HL-60 (cell line): ENCODE measurements around the gene TAC3.
"Not testable (repeated sequence)": the region's sequence is repeated elsewhere in the genome, so short reads cannot be mapped to it uniquely, and the experiment has no call there.

Experiments used
- CTCF ChIP-seq: IDR thresholded peaks from one replicate; pipeline ENCODE4 v1.5.1; 2011; ENCODE audit warnings: low read length, control low read depth, inconsistent platforms; ENCODE audit not compliant: insufficient read depth
- GABPA ChIP-seq: IDR thresholded peaks from 2 replicates; pipeline ENCODE4 v1.6.1; 2012; ENCODE audit warnings: low read depth
- POLR2AphosphoS5 ChIP-seq: IDR thresholded peaks from 2 replicates; pipeline ENCODE4 v1.6.1; 2012; ENCODE audit warnings: low read depth

- TF ChIP-seq CTCF, GABPA, POLR2AphosphoS5: not testable (repeated sequence)
These were observed 6.0 kb upstream of the TAC3 start for GRCh38 chr12:57022324-57022723.
